IMR-90 (cell line): Measurements from ENCODE around the gene PCBP4. TPM values are rescaled to one million over a fixed set of nuclear protein-coding genes. Genes with fewer than 3 reads are reported as not detected.

Source experiments
- ATAC-seq: fragments of 200-7000 bp; cut with Tn5 transposase; 2 replicates; pipeline ENCODE4 v1.9.1; 2020; ENCODE audit warnings: low read depth, mild to moderate bottlenecking, moderate library complexity
- BruUV-seq: library from RNA; stranded (reverse); fragments of 400-500 nt; replicated peaks from 2 replicates; lab custom pipeline; 2021; lab: Mats Ljungman, UMichigan
- CTCF ChIA-PET: fragments of 300-600 bp; formaldehyde crosslinking; extraction: SDS; loops from one replicate; lab custom pipeline; 2021; ENCODE audit warnings: antibody characterized with exemption; lab: Yijun Ruan, JAX
- POLR2A ChIA-PET: fragments of 300-600 bp; sonication (Branson Sonifier 250); formaldehyde crosslinking; loops from one replicate; lab custom pipeline; 2022; ENCODE audit warnings: antibody characterized with exemption; ENCODE audit not compliant: unreplicated experiment; lab: Charles Lee
- DNase-seq: peaks from one replicate; pipeline ENCODE4 v3.0.0; 2013
- H2AFZ ChIP-seq: replicated peaks from 2 replicates; pipeline ENCODE3; 2013; ENCODE audit warnings: low read length, mild to moderate bottlenecking; ENCODE audit not compliant: poor library complexity
- H2AK5ac ChIP-seq: 2 replicates; pipeline ENCODE4 v1.6.1; 2013; ENCODE audit warnings: low read depth, low read length, inconsistent platforms
- H2AK9ac ChIP-seq: replicated peaks from 2 replicates; pipeline ENCODE3; 2013; ENCODE audit warnings: mild to moderate bottlenecking, low read depth, low read length, moderate library complexity; ENCODE audit not compliant: poor library complexity
- H2BK120ac ChIP-seq: 2 replicates; pipeline ENCODE4 v1.6.1; 2013; ENCODE audit warnings: low read depth, low read length, inconsistent platforms
- H2BK15ac ChIP-seq: 3 replicates; pipeline ENCODE4 v1.6.1; 2013; ENCODE audit warnings: low read depth, low read length, inconsistent platforms
- H2BK20ac ChIP-seq: 2 replicates; pipeline ENCODE4 v1.6.1; 2013; ENCODE audit warnings: low read depth, mild to moderate bottlenecking, inconsistent platforms, low read length, moderate library complexity
- H2BK5ac ChIP-seq: 2 replicates; pipeline ENCODE4 v1.6.1; 2013; ENCODE audit warnings: mild to moderate bottlenecking, low read depth, low read length, inconsistent platforms; ENCODE audit not compliant: poor library complexity, severe bottlenecking
- H3K14ac ChIP-seq: replicated peaks from 2 replicates; pipeline ENCODE4 v1.6.1; 2013; ENCODE audit warnings: low read depth, low read length, inconsistent platforms
- H3K18ac ChIP-seq: 2 replicates; pipeline ENCODE4 v1.6.1; 2013; ENCODE audit warnings: low read depth, low read length, control low read depth
- H3K23ac ChIP-seq: 2 replicates; pipeline ENCODE4 v1.6.1; 2013; ENCODE audit warnings: low read depth, low read length, inconsistent platforms
- H3K27ac ChIP-seq: 2 replicates; pipeline ENCODE4 v1.5.1; 2013; ENCODE audit warnings: mild to moderate bottlenecking, control low read depth, low read length; ENCODE audit not compliant: insufficient read depth
- H3K27me3 ChIP-seq: 2 replicates; pipeline ENCODE4 v1.6.1; 2013; ENCODE audit warnings: low read length; ENCODE audit not compliant: control insufficient read depth, insufficient read depth
- H3K36me3 ChIP-seq: 2 replicates; pipeline ENCODE4 v1.6.1; 2013; ENCODE audit warnings: low read length, mixed read lengths; ENCODE audit not compliant: control insufficient read depth, insufficient read depth
- H3K4ac ChIP-seq: 2 replicates; pipeline ENCODE4 v1.6.1; 2013; ENCODE audit warnings: low read depth, low read length, inconsistent platforms
- H3K4me1 ChIP-seq: 2 replicates; pipeline ENCODE4 v1.6.1; 2013; ENCODE audit warnings: low read length, mixed read lengths; ENCODE audit not compliant: control insufficient read depth, insufficient read depth
- H3K4me2 ChIP-seq: 2 replicates; pipeline ENCODE4 v1.6.1; 2013; ENCODE audit warnings: low read depth, mild to moderate bottlenecking, control low read depth, low read length, moderate library complexity
- H3K4me3 ChIP-seq: 2 replicates; pipeline ENCODE4 v1.5.1; 2013; ENCODE audit warnings: low read depth, mild to moderate bottlenecking, control low read depth, low read length, moderate library complexity; ENCODE audit not compliant: insufficient read depth
- H3K56ac ChIP-seq: 2 replicates; pipeline ENCODE4 v1.6.1; 2013; ENCODE audit warnings: low read length, inconsistent platforms; ENCODE audit not compliant: insufficient read depth; ENCODE audit errors: extremely low read depth
- H3K79me1 ChIP-seq, 2 experiments: 2 replicates each; pipeline ENCODE4 v1.6.1; 2013; ENCODE audit warnings: low read length in 2 of 2, inconsistent platforms in 1 of 2, low read depth in 1 of 2
- H3K9ac ChIP-seq: 2 replicates; pipeline ENCODE4 v1.6.1; 2013; ENCODE audit warnings: low read depth, low read length, control low read depth
- H3K9me1 ChIP-seq: 2 replicates; pipeline ENCODE4 v1.6.1; 2013; ENCODE audit warnings: low read length, inconsistent platforms; ENCODE audit not compliant: insufficient read depth
- H3K9me3 ChIP-seq: 2 replicates; pipeline ENCODE4 v1.6.1; 2013; ENCODE audit warnings: low read length; ENCODE audit not compliant: control insufficient read depth, insufficient read depth
- H4K20me1 ChIP-seq: 2 replicates; pipeline ENCODE4 v1.6.1; 2013; ENCODE audit warnings: low read length, inconsistent platforms; ENCODE audit not compliant: insufficient read depth
- H4K5ac ChIP-seq: 2 replicates; pipeline ENCODE4 v1.6.1; 2013; ENCODE audit warnings: mild to moderate bottlenecking, low read depth, low read length, control low read depth
- H4K8ac ChIP-seq, 2 experiments: 2 replicates each; pipeline ENCODE4 v1.6.1; 2013; ENCODE audit warnings: low read depth in 2 of 2, low read length in 2 of 2, control low read depth in 1 of 2, inconsistent platforms in 1 of 2
- H4K91ac ChIP-seq: 2 replicates; pipeline ENCODE4 v1.6.1; 2013; ENCODE audit warnings: low read depth, low read length, inconsistent platforms; ENCODE audit not compliant: insufficient read depth
- CEBPB ChIP-seq: IDR thresholded peaks from 2 replicates; pipeline ENCODE4 v1.6.1; 2012; ENCODE audit warnings: low read depth, low read length, improper control_type of control experiment
- CHD1 ChIP-seq: IDR thresholded peaks from 2 replicates; pipeline ENCODE4 v1.6.1; 2012; ENCODE audit warnings: low read depth, low read length, improper control_type of control experiment
- MAZ ChIP-seq: IDR thresholded peaks from 2 replicates; pipeline ENCODE4 v1.6.1; 2012; ENCODE audit warnings: low read depth, mild to moderate bottlenecking, low read length, improper control_type of control experiment, moderate library complexity, borderline replicate concordance
- MXI1 ChIP-seq: IDR thresholded peaks from 2 replicates; pipeline ENCODE4 v1.6.1; 2012; ENCODE audit warnings: low read depth, mild to moderate bottlenecking, low read length, moderate library complexity, borderline replicate concordance
- NFE2L2 ChIP-seq: fragments of 150-350 bp; IDR thresholded peaks from 2 replicates; pipeline ENCODE4 v1.6.1; 2016; ENCODE audit warnings: low read depth, mild to moderate bottlenecking, low read length
- POLR2A ChIP-seq: IDR thresholded peaks from 2 replicates; pipeline ENCODE4 v1.6.1; 2012; ENCODE audit warnings: mild to moderate bottlenecking, low read depth, low read length
- RCOR1 ChIP-seq: IDR thresholded peaks from 2 replicates; pipeline ENCODE4 v1.6.1; 2012; ENCODE audit warnings: mild to moderate bottlenecking, low read length, improper control_type of control experiment; ENCODE audit not compliant: insufficient replicate concordance
- RFX5 ChIP-seq: IDR thresholded peaks from 2 replicates; pipeline ENCODE4 v1.8.0; 2012; ENCODE audit warnings: low read depth, mild to moderate bottlenecking, low read length, moderate library complexity
- SMC3 ChIP-seq: fragments of 150-350 bp; IDR thresholded peaks from 2 replicates; pipeline ENCODE4 v1.6.1; 2016; ENCODE audit warnings: low read depth, mild to moderate bottlenecking, antibody characterized with exemption, low read length, moderate library complexity
- WGBS, 2 experiments: methylation state at CpG; one replicate each; pipeline versions ENCODE4 v1.1.5 to v1.1.7; 2013; ENCODE audit warnings: missing lambda C conversion rate in 2 of 2; ENCODE audit not compliant: insufficient read length in 1 of 2; ENCODE audit errors: extremely low coverage in 2 of 2; 5-methylcytosine and 5-hydroxymethylcytosine counted together
- dilution Hi-C: fragments of 300-500 bp; cut with HindIII; formaldehyde crosslinking; loops from one replicate; pipeline ENCODE4 v1.14.3; 2018; ENCODE audit warnings: low sequenced_read_pairs; ENCODE audit not compliant: unreplicated experiment
- in situ Hi-C: fragments of 300-500 bp; cut with MboI; formaldehyde crosslinking; loops from 3 replicates; pipeline ENCODE4 v1.14.3; 2019; ENCODE audit warnings: low sequenced_read_pairs, inconsistent platforms, mixed read lengths
- intact Hi-C: fragments of 100-400 bp; cut with micrococcal nuclease; formaldehyde crosslinking; loops from 2 replicates; pipeline ENCODE4 v1.10.0; 2022
- polyA plus RNA-seq, 3 experiments: library from polyadenylated mRNA; depleted of rRNA; stranded (reverse); fragments of >200 nt; gene quantifications; 2 replicates each; pipeline ENCODE4 v1.2.3, GENCODE V29; 2012; ENCODE audit warnings: low replicate concordance in 1 of 3
- total RNA-seq: library from RNA; depleted of rRNA; stranded (reverse); fragments of >200 nt; gene quantifications from 2 replicates; pipeline ENCODE4 v1.2.3, GENCODE V29; 2012
- TF ChIP-seq, protein P1 (sequence below): fragments of 150-350 bp; IDR thresholded peaks from 2 replicates; pipeline ENCODE4 v1.6.1; 2016; ENCODE audit warnings: low read depth, mild to moderate bottlenecking, low read length, moderate library complexity, borderline replicate concordance

The PCBP4 gene
- total and polyA plus RNA-seq, 2 of the 4 experiments (the other 2 are of a cell fraction): 70.8 to 110 TPM

DNA sequence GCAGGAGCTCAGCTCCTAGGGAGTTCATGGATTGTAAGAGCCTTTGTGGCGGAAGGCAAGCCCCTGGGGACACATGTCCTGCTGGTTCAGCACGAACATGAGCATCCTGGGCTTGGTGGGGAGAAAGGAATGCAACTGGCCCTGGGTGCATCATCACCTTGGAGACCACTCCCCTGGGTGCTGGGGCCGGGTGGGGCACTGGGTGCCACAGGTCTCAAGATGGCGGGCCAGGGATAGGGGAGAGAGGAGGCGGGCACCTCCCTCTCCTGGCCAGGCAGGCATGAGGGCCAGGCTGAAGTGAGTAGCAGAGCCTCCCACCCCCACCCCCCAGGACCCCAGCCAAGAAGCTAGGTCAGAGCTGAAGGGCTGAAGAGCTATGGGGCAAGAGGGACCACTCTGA is 768 bp downstream of the PCBP4 start (continued):
- TF ChIP-seq RFX5 (no peak), SMC3 (no peak), CHD1 (no peak), NFE2L2 (no peak), MXI1 (no peak)

DNA sequence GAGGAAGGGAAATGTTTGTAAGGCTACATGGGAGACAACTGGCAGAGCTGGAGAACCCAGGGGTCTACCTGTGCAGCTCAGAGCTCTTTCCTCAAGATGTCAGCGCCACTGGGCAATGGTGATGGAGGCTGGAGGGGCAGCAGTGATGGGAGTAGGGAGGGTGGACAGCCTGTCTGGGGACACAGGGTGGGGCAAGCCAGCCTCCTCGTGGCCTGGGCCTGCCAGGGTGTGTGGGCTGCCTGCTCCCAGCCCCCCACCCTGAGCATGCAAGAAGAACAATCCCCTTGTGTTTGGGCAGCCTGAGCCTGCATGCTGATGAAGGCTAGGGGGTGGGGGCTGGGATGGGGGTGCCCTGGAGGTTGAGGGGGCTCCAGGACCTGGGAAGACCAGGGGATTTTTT is 1.2 kb downstream of the PCBP4 start:
- Histone ChIP-seq H3K4me2 (peak overlapping the region; percentile 99; the same call in 1 of the 2 replicates), H4K5ac (no peak overlapping the region), H4K91ac (peak overlapping the region; percentile 28; the same call in 1 of the 2 replicates), H2BK15ac (no peak overlapping the region), H3K4me1 (peaks cover 28% of the 10 kb centered on the region), H3K9me1 (peaks cover 19% of the 10 kb centered on the region), H3K56ac (no peak overlapping the region), H3K18ac (no peak overlapping the region), H3K14ac (0 out of 2 replicates have a peak overlapping the region, but pooled peaks have one; percentile 13), H3K9ac (no peak overlapping the region), H2BK20ac (no peak overlapping the region), H3K36me3 (no peaks in the 10 kb centered on the region; the same call in 1 of the 2 replicates), H4K20me1 (peaks cover 16% of the 10 kb centered on the region), H3K4ac (peak overlapping the region; percentile 97; the same call in 1 of the 2 replicates), H4K8ac (no peak overlapping the region), H2BK5ac (no peak overlapping the region), H3K27ac (no peak overlapping the region), H3K4me3 (no peak overlapping the region; the same call in 1 of the 2 replicates), H3K23ac (no peak overlapping the region), H3K9me3 (no peaks in the 10 kb centered on the region), H3K27me3 (no peaks in the 10 kb centered on the region), H2AFZ (peak overlapping the region; percentile 34), H2AK9ac (peak overlapping the region; percentile 98), H2BK120ac (no peak overlapping the region), H3K79me1 (peaks cover 36 to 69% of the 10 kb centered on the region in 2 experiments), H2AK5ac (no peak overlapping the region)
- WGBS, 2 experiments: no CpG with 5 or more reads among the region's 2 CpGs
- intact Hi-C loops: no loop called here
- TF ChIP-seq NFE2L2 (no peak), CEBPB (no peak), RCOR1 (no peak), POLR2A (no peak), MAZ (no peak), SMC3 (no peak)
- TF ChIP-seq, protein P1, sequence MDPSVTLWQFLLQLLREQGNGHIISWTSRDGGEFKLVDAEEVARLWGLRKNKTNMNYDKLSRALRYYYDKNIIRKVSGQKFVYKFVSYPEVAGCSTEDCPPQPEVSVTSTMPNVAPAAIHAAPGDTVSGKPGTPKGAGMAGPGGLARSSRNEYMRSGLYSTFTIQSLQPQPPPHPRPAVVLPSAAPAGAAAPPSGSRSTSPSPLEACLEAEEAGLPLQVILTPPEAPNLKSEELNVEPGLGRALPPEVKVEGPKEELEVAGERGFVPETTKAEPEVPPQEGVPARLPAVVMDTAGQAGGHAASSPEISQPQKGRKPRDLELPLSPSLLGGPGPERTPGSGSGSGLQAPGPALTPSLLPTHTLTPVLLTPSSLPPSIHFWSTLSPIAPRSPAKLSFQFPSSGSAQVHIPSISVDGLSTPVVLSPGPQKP: no peak
- dilution Hi-C loops: no loop called here
- BruUV-seq: no TSS peak
- no peak for ATAC-seq
- no peak for DNase-seq
- in situ Hi-C loops: loop anchor here (25.0 kb wide), 1 partner anchor 1629 kb away; the partner anchor contains the start of genes RASSF1, TUSC2 and ZMYND10
- ChIA-PET CTCF (interaction anchor here (1.0 kb wide), 1 partner anchor 24 kb away, joined by 3 read pairs; the partner anchor contains the start of gene RRP9), POLR2A (no interaction called here)
